B cell (primary cell): ENCODE results near the gene SCYGR4. TPM values are rescaled to one million over a fixed set of nuclear protein-coding genes. Genes with fewer than 3 reads are reported as not detected.

ENCODE experiments used
- ATAC-seq: fragments of 200-7000 bp; cut with Tn5 transposase; one replicate; pipeline ENCODE4 v1.10.0; 2021; ENCODE audit warnings: low read depth, mild to moderate bottlenecking, moderate number of reproducible peaks, moderate library complexity
- CTCF ChIA-PET: fragments of 350-600 bp; sonication (Branson Sonifier 250); formaldehyde crosslinking; loops from one replicate; lab custom pipeline; 2021; ENCODE audit warnings: antibody characterized with exemption, inconsistent platforms; lab: Charles Lee
- POLR2A ChIA-PET: fragments of 350-600 bp; sonication (Branson Sonifier 250); formaldehyde crosslinking; loops from one replicate; lab custom pipeline; 2021; ENCODE audit warnings: antibody characterized with exemption; lab: Charles Lee
- DNase-seq: peaks from one replicate; pipeline ENCODE4 v3.0.0; 2013
- H2AFZ ChIP-seq: 2 replicates; pipeline ENCODE4 v1.6.1; 2012; ENCODE audit warnings: mild to moderate bottlenecking, low read depth, low read length; ENCODE audit not compliant: insufficient read depth, poor library complexity, severe bottlenecking
- H3K27ac ChIP-seq, 2 donors: 1 replicate in 1 of 2; 2 replicates in 1 of 2; pipeline ENCODE4 v1.5.1; 2012 to 2013; ENCODE audit warnings: low read length in 2 of 2, mild to moderate bottlenecking in 2 of 2, moderate library complexity in 1 of 2
- H3K27me3 ChIP-seq, 4 experiments: fragments of 200-600 bp in 1 of 4; sonication (generic) in 1 of 4; replicated peaks in 1 of 4; 1 replicate in 2 of 4; 2 replicates in 2 of 4; pipeline versions ENCODE4 v1.6.1 to v1.7.0; 2013 to 2016; ENCODE audit warnings: low read length in 3 of 4, mild to moderate bottlenecking in 2 of 4, mixed read lengths in 1 of 4, moderate library complexity in 1 of 4; ENCODE audit not compliant: insufficient read depth in 4 of 4, control insufficient read depth in 3 of 4; ENCODE audit errors: control extremely low read depth in 1 of 4
- H3K36me3 ChIP-seq, 2 experiments: replicated peaks in 1 of 2; 1 replicate in 1 of 2; 2 replicates in 1 of 2; pipeline versions ENCODE4 v1.6.1 to v1.7.1; 2013; ENCODE audit warnings: low read length in 1 of 2; ENCODE audit not compliant: insufficient read depth in 2 of 2, control insufficient read depth in 1 of 2; ENCODE audit errors: control extremely low read depth in 1 of 2, extremely low read depth in 1 of 2
- H3K4me1 ChIP-seq, 2 donors: fragments of 200-600 bp in 1 of 2; sonication (generic) in 1 of 2; 1 replicate in 1 of 2; 2 replicates in 1 of 2; pipeline versions ENCODE4 v1.5.1 to v1.6.1; 2013 to 2017; ENCODE audit warnings: low read length in 2 of 2; ENCODE audit not compliant: control insufficient read depth in 2 of 2, insufficient read depth in 2 of 2
- H3K4me2 ChIP-seq: replicated peaks from 2 replicates; pipeline ENCODE3; 2012; ENCODE audit warnings: mild to moderate bottlenecking, low read depth, low read length; ENCODE audit not compliant: poor library complexity, severe bottlenecking
- H3K4me3 ChIP-seq, 5 experiments: fragments of 200-600 bp in 1 of 5; sonication (generic) in 1 of 5; 1 replicate in 3 of 5; 2 replicates in 2 of 5; pipeline versions ENCODE4 v1.5.1 to v1.7.0; 2011 to 2016; ENCODE audit warnings: low read length in 4 of 5, mild to moderate bottlenecking in 4 of 5, low read depth in 2 of 5, control low read depth in 1 of 5, moderate library complexity in 1 of 5; ENCODE audit not compliant: insufficient read depth in 1 of 5; ENCODE audit errors: control extremely low read depth in 1 of 5, extremely low read depth in 1 of 5
- H3K79me2 ChIP-seq: fragments of 200-600 bp; sonication (generic); one replicate; pipeline ENCODE4 v1.6.0; 2016; ENCODE audit warnings: low read length; ENCODE audit not compliant: control insufficient read depth, insufficient read depth
- H3K9ac ChIP-seq: fragments of 200-600 bp; sonication (generic); 2 replicates; pipeline ENCODE4 v1.6.1; 2017; ENCODE audit warnings: mild to moderate bottlenecking, low read length, moderate library complexity
- H3K9me3 ChIP-seq, 3 donors: one replicate each; pipeline versions ENCODE4 v1.6.1 to v1.7.1; 2013; ENCODE audit warnings: low read length in 2 of 3; ENCODE audit not compliant: control insufficient read depth in 2 of 3, insufficient read depth in 1 of 3; ENCODE audit errors: control extremely low read depth in 1 of 3
- H4K20me1 ChIP-seq: 2 replicates; pipeline ENCODE4 v1.6.0; 2012; ENCODE audit warnings: mild to moderate bottlenecking, low read length; ENCODE audit not compliant: insufficient read depth, control insufficient read depth, poor library complexity, severe bottlenecking
- H3K27ac Mint-ChIP-seq: one replicate; pipeline ENCODE4 v1.8.0; 2021; ENCODE audit warnings: mixed read lengths
- H3K27me3 Mint-ChIP-seq: one replicate; pipeline ENCODE4 v1.8.0; 2021; ENCODE audit warnings: mixed read lengths
- H3K4me1 Mint-ChIP-seq: one replicate; pipeline ENCODE4 v1.8.0; 2021; ENCODE audit warnings: mixed read lengths
- H3K4me3 Mint-ChIP-seq: one replicate; pipeline ENCODE4 v1.8.0; 2021; ENCODE audit warnings: mixed read lengths
- H3K9me3 Mint-ChIP-seq: one replicate; pipeline ENCODE4 v1.8.0; 2022; ENCODE audit warnings: mixed read lengths; ENCODE audit not compliant: insufficient read depth
- EZH2 ChIP-seq: IDR thresholded peaks from 2 replicates; pipeline ENCODE4 v1.6.1; 2012; ENCODE audit warnings: borderline replicate concordance, low read depth, mild to moderate bottlenecking, moderate library complexity, low read length; ENCODE audit not compliant: insufficient read depth, poor library complexity, severe bottlenecking
- WGBS: methylation state at CpG from one replicate; pipeline ENCODE4 v1.1.5; 2013; ENCODE audit warnings: missing lambda C conversion rate; ENCODE audit not compliant: insufficient coverage; 5-methylcytosine and 5-hydroxymethylcytosine counted together
- intact Hi-C: fragments of 100-400 bp; cut with micrococcal nuclease; formaldehyde crosslinking; loops from one replicate; pipeline ENCODE4 v1.10.0; 2022
- polyA plus RNA-seq: library from polyadenylated mRNA; depleted of rRNA; stranded (reverse); fragments of >200 nt; gene quantifications from 2 replicates; pipeline ENCODE4 v1.2.3, GENCODE V29; 2012
- total RNA-seq, 2 donors: library from RNA; stranded (reverse); fragments of 120-200 nt in 1 of 2; gene quantifications; 1 replicate in 1 of 2; 2 replicates in 1 of 2; pipeline versions ENCODE4 v1.2.3 to v1.2.4, GENCODE V29; 2013 to 2022
- TF ChIP-seq, protein P1 (sequence below): fragments of 200-600 bp; IDR thresholded peaks from one replicate; pipeline ENCODE4 v1.8.0; 2022; ENCODE audit warnings: antibody characterized with exemption, mild to moderate bottlenecking

SCYGR4 gene
- total and polyA plus RNA-seq, 2 donors (not counting 1 experiment from before 2014, with no cell fraction given) = not detected

DNA sequence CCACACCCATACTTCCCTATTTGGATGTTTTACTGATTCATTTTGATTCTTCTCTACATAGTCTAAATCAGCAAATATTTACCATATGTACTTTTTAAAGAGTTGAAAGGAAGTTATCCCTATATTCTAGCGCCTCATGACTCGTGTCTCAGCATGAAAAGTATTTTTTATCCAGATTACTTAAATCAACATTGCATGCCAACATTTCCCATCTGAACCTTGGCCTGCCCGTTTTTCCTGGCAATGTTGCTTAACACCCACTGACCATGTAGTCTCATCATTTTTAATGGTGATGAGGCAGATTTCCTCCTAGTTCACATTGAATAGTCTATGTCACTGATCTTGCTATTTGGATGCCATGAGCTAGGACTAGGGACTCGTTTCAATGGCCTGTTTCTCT lies 36.1 kb downstream of the SCYGR4 start:
- POLR2A ChIA-PET = no interaction called here
- Histone ChIP-seq H3K4me3 (no peak overlapping the region), H3K36me3 (no peaks in the 10 kb centered on the region), H2AFZ (no peak overlapping the region), H3K4me1 (no peaks in the 10 kb centered on the region), H3K9ac (no peak overlapping the region), H3K79me2 (no peaks in the 10 kb centered on the region), H3K9me3 (no peaks in the 10 kb centered on the region), H3K4me2 (no peak overlapping the region), H3K27me3 (no peaks in the 10 kb centered on the region), H3K27ac (no peak overlapping the region), H4K20me1 (no peaks in the 10 kb centered on the region)
- H3K27ac Mint-ChIP-seq = no peak overlapping the region
- WGBS = 60% methylated on average over 1 of the region's 4 CpGs
- TF ChIP-seq, protein P1, sequence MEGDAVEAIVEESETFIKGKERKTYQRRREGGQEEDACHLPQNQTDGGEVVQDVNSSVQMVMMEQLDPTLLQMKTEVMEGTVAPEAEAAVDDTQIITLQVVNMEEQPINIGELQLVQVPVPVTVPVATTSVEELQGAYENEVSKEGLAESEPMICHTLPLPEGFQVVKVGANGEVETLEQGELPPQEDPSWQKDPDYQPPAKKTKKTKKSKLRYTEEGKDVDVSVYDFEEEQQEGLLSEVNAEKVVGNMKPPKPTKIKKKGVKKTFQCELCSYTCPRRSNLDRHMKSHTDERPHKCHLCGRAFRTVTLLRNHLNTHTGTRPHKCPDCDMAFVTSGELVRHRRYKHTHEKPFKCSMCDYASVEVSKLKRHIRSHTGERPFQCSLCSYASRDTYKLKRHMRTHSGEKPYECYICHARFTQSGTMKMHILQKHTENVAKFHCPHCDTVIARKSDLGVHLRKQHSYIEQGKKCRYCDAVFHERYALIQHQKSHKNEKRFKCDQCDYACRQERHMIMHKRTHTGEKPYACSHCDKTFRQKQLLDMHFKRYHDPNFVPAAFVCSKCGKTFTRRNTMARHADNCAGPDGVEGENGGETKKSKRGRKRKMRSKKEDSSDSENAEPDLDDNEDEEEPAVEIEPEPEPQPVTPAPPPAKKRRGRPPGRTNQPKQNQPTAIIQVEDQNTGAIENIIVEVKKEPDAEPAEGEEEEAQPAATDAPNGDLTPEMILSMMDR = no peak
- no peak for TF ChIP-seq EZH2
- H3K27me3 Mint-ChIP-seq = peaks cover 3% of the 10 kb centered on the region
- H3K4me1 Mint-ChIP-seq = no peaks in the 10 kb centered on the region
- intact Hi-C loops = no loop called here
- CTCF ChIA-PET = no interaction called here
- ATAC-seq (no peak), DNase-seq (no peak)
- H3K9me3 Mint-ChIP-seq = no peaks in the 10 kb centered on the region
- H3K4me3 Mint-ChIP-seq = no peak overlapping the region

DNA sequence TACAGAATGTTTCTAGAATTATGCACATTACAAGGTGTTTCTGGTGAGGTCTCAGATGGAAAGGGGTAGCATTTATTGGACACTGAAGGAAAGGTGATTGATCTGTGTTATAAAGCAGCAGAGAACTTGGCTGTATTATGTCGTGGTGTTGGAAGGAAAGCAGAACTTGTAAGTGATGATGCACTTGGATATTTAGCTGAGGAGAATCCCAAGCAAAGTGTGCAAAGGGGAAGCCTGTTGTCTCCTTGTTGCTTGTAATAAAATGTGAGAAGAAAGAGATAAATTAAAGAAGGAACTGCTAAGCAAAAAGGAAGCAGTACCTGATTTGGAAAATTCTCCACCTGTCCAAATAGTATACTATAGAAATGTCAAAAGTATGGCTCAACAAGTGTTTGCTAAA lies 37.1 kb downstream of the SCYGR4 start:
- no peaks in the 10 kb centered on the region for H4K20me1 ChIP-seq
- no peak overlapping the region for H3K27ac ChIP-seq
- H3K4me2 ChIP-seq = no peak overlapping the region
- Mint-ChIP-seq H3K9me3 (no peaks in the 10 kb centered on the region), H3K27me3 (peaks cover 3% of the 10 kb centered on the region), H3K4me3 (no peak overlapping the region), H3K4me1 (no peaks in the 10 kb centered on the region), H3K27ac (no peak overlapping the region)
- no peak overlapping the region for H2AFZ ChIP-seq
- H3K9me3 ChIP-seq = no peaks in the 10 kb centered on the region
- WGBS = 71% methylated on average over 1 of the region's 1 CpG
- no peak overlapping the region for H3K4me3 ChIP-seq
- H3K36me3 ChIP-seq = no peaks in the 10 kb centered on the region
- DNase-seq (no peak), ATAC-seq (no peak)
- H3K79me2 ChIP-seq = no peaks in the 10 kb centered on the region
- no peak overlapping the region for H3K9ac ChIP-seq
- H3K27me3 ChIP-seq = no peaks in the 10 kb centered on the region
- no peak for TF ChIP-seq EZH2
- TF ChIP-seq, protein P1 = no peak
- H3K4me1 ChIP-seq = no peaks in the 10 kb centered on the region
- POLR2A ChIA-PET = no interaction called here
- CTCF ChIA-PET = no interaction called here
- intact Hi-C loops = no loop called here
